Measurements from ENCODE around the gene PLAC9. TPM values are rescaled to one million over a fixed set of nuclear protein-coding genes. Genes with fewer than 3 reads are reported as not detected.
A peak's percentile ranks its signal among the peaks of the same experiment; 100 is the strongest.

Gene PLAC9
- total and polyA plus RNA-seq, 4 donors: 11.8 to 53.1 (median 23.4) TPM

GRCh38 chr10:80174641-80175395 is 42.3 kb downstream of the PLAC9 start:
- no peaks in the 10 kb centered on the region for H3K9me3 ChIP-seq (ENCODE audit: control insufficient read depth in 4 of 4, insufficient read depth in 3 of 4, low read length in 3 of 4)
- H3K27me3 ChIP-seq (ENCODE audit: control insufficient read depth in 3 of 3, insufficient read depth in 3 of 3, low read length in 2 of 3): no peaks in the 10 kb centered on the region
- no peak overlapping the region for H3K9ac ChIP-seq (ENCODE audit: insufficient read depth in 1 of 2, low read length in 2 of 2)
- WGBS, 2 donors: 87 to 96% methylated on average over 15 of the region's 15 CpGs
- no peak overlapping the region for H3K27ac ChIP-seq (ENCODE audit: low read depth in 1 of 2, low read length in 1 of 2)
- H3K36me3 ChIP-seq (ENCODE audit: control insufficient read depth in 4 of 4, insufficient read depth in 4 of 4, low read length in 4 of 4): peaks cover 0 to 30% (median 6%) of the 10 kb centered on the region in 4 donors
- no peak for ATAC-seq (ENCODE audit: insufficient read depth, low FRiP score)
- no peak for DNase-seq
- peaks cover 0 to 33% (median 5%) of the 10 kb centered on the region in 5 donors for H3K4me1 ChIP-seq (ENCODE audit: control insufficient read depth in 5 of 5, insufficient read depth in 5 of 5, low read length in 5 of 5)
- TF ChIP-seq CTCF (IDR thresholded peaks at IDR 0.05; ENCODE audit: control extremely low read depth, extremely low read depth): no peak
- no peak overlapping the region for H3K4me3 ChIP-seq

DNA sequence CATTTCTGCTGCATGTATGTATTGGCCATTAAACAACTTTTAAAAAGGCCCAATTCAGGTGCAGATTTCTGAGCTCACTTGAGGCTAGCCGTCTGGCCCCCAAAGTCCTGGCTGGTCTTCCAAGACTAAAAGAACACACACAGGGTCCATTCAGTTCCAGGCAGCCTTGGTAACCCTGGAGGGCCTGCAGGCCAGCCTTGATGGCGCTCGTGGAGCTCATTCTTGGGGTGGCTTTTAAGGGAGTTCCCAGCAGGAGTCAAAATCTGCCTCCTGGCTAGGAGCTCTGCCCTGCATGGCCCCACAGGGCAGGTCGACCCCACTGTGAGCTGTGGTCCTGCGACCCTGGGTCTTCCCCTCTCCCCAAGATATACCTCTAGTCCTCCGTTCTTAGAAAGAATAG is 44.0 kb downstream of the PLAC9 start:
- peak overlapping the region in 1 of 2 donors; percentile 2 for H3K27ac ChIP-seq (ENCODE audit: low read depth in 1 of 2, low read length in 1 of 2)
- peaks cover 0 to 25% (median 5%) of the 10 kb centered on the region in 5 donors for H3K4me1 ChIP-seq (ENCODE audit: control insufficient read depth in 5 of 5, insufficient read depth in 5 of 5, low read length in 5 of 5)

GRCh38 chr10:80177781-80178636 is 45.5 kb downstream of the PLAC9 start:
- ATAC-seq (ENCODE audit: insufficient read depth, low FRiP score) (no peak), DNase-seq (no peak)
- 84 to 85% methylated on average over 12 of the region's 12 CpGs for WGBS, 2 donors
- H3K4me1 ChIP-seq (ENCODE audit: control insufficient read depth in 5 of 5, insufficient read depth in 5 of 5, low read length in 5 of 5): peaks cover 0 to 28% (median 5%) of the 10 kb centered on the region in 5 donors
- no peaks in the 10 kb centered on the region for H3K9me3 ChIP-seq (ENCODE audit: control insufficient read depth in 4 of 4, insufficient read depth in 3 of 4, low read length in 3 of 4)
- H3K27ac ChIP-seq (ENCODE audit: low read depth in 1 of 2, low read length in 1 of 2): peak overlapping the region in 1 of 2 donors; percentile 20
- H3K36me3 ChIP-seq (ENCODE audit: control insufficient read depth in 4 of 4, insufficient read depth in 4 of 4, low read length in 4 of 4): peaks cover 0 to 9% (median 7%) of the 10 kb centered on the region in 4 donors
- no peaks in the 10 kb centered on the region for H3K27me3 ChIP-seq (ENCODE audit: control insufficient read depth in 3 of 3, insufficient read depth in 3 of 3, low read length in 2 of 3)
- TF ChIP-seq CTCF (IDR thresholded peaks at IDR 0.05; ENCODE audit: control extremely low read depth, extremely low read depth): no peak
- no peak overlapping the region for H3K4me3 ChIP-seq
- H3K9ac ChIP-seq (ENCODE audit: insufficient read depth in 1 of 2, low read length in 2 of 2): no peak overlapping the region

More for the DNA sequence above, 44.0 kb downstream of the PLAC9 start:
- H3K9me3 ChIP-seq (ENCODE audit: control insufficient read depth in 4 of 4, insufficient read depth in 3 of 4, low read length in 3 of 4): no peaks in the 10 kb centered on the region
- peaks cover 0 to 23% (median 7%) of the 10 kb centered on the region in 4 donors for H3K36me3 ChIP-seq (ENCODE audit: control insufficient read depth in 4 of 4, insufficient read depth in 4 of 4, low read length in 4 of 4)
- TF ChIP-seq CTCF (IDR thresholded peaks at IDR 0.05; ENCODE audit: control extremely low read depth, extremely low read depth): no peak
- 87 to 92% methylated on average over 6 of the region's 6 CpGs for WGBS, 2 donors
- H3K27me3 ChIP-seq (ENCODE audit: control insufficient read depth in 3 of 3, insufficient read depth in 3 of 3, low read length in 2 of 3): no peaks in the 10 kb centered on the region
- H3K4me3 ChIP-seq: no peak overlapping the region
- no peak overlapping the region for H3K9ac ChIP-seq (ENCODE audit: insufficient read depth in 1 of 2, low read length in 2 of 2)
- DNase-seq (no peak), ATAC-seq (ENCODE audit: insufficient read depth, low FRiP score) (no peak)
